Naive thymus-derived CD8-positive, alpha-beta T cell (primary cell): Measurements from ENCODE around the gene RNF130. TPM values are rescaled to one million over a fixed set of nuclear protein-coding genes. Genes with fewer than 3 reads are reported as not detected.
A peak's percentile ranks its signal among the peaks of the same experiment; 100 is the strongest.

Experiments
- ATAC-seq, 2 donors: fragments of 150-1000 bp; cut with Tn5 transposase in 1 of 2; sonication (Bioruptor Pico), chemical (Tn5 transposase) in 1 of 2; 1 replicate in 1 of 2; 2 replicates in 1 of 2; pipeline ENCODE4 v1.10.0; 2021; ENCODE audit warnings: mild to moderate bottlenecking in 2 of 2, moderate library complexity in 2 of 2
- POLR2A ChIA-PET: fragments of 350-600 bp; sonication (Branson Sonifier 250); formaldehyde crosslinking; loops from one replicate; lab custom pipeline; 2021; ENCODE audit warnings: antibody characterized with exemption; lab: Charles Lee
- DNase-seq, 10 donors: peaks; one replicate each; pipeline versions ENCODE4 v3.0.0 to v3.0.0-alpha.2; 2020 to 2022
- H3K27ac Mint-ChIP-seq, 10 donors: one replicate each; pipeline ENCODE4 v1.8.0; 2020 to 2022; ENCODE audit warnings: mild to moderate bottlenecking in 10 of 10, mixed read lengths in 10 of 10, moderate library complexity in 4 of 10, inconsistent platforms in 1 of 10
- H3K27me3 Mint-ChIP-seq, 5 donors: one replicate each; pipeline ENCODE4 v1.8.0; 2021 to 2022; ENCODE audit warnings: mixed read lengths in 5 of 5
- H3K36me3 Mint-ChIP-seq, 3 donors: one replicate each; pipeline ENCODE4 v1.8.0; 2020 to 2022; ENCODE audit warnings: mixed read lengths in 3 of 3, mild to moderate bottlenecking in 2 of 3, inconsistent platforms in 1 of 3
- H3K4me1 Mint-ChIP-seq, 4 donors: one replicate each; pipeline ENCODE4 v1.8.0; 2021 to 2022; ENCODE audit warnings: mixed read lengths in 4 of 4
- H3K4me3 Mint-ChIP-seq, 10 donors: one replicate each; pipeline ENCODE4 v1.8.0; 2020 to 2022; ENCODE audit warnings: mild to moderate bottlenecking in 10 of 10, mixed read lengths in 10 of 10, moderate library complexity in 6 of 10, inconsistent platforms in 1 of 10
- H3K9me3 Mint-ChIP-seq, 9 donors: one replicate each; pipeline ENCODE4 v1.8.0; 2020 to 2022; ENCODE audit warnings: mixed read lengths in 9 of 9, mild to moderate bottlenecking in 3 of 9, inconsistent platforms in 1 of 9, moderate library complexity in 1 of 9
- polyA plus RNA-seq, 3 donors: library from polyadenylated mRNA; unstranded; fragments of 300-500 nt; fragmentation: Illumina TruSeq; gene quantifications; one replicate each; pipeline ENCODE4 v1.2.3, GENCODE V29; 2021
- total RNA-seq, 8 experiments: library from RNA in 2 of 8; stranded (reverse) in 2 of 8; gene quantifications; one replicate each; pipeline ENCODE4 v1.2.3 and lab custom pipeline; 2021 to 2026

RNF130 gene
- total and polyA plus RNA-seq, 5 experiments from 2014 or later = 17.8 to 24.2 (median 22.6) TPM

DNA sequence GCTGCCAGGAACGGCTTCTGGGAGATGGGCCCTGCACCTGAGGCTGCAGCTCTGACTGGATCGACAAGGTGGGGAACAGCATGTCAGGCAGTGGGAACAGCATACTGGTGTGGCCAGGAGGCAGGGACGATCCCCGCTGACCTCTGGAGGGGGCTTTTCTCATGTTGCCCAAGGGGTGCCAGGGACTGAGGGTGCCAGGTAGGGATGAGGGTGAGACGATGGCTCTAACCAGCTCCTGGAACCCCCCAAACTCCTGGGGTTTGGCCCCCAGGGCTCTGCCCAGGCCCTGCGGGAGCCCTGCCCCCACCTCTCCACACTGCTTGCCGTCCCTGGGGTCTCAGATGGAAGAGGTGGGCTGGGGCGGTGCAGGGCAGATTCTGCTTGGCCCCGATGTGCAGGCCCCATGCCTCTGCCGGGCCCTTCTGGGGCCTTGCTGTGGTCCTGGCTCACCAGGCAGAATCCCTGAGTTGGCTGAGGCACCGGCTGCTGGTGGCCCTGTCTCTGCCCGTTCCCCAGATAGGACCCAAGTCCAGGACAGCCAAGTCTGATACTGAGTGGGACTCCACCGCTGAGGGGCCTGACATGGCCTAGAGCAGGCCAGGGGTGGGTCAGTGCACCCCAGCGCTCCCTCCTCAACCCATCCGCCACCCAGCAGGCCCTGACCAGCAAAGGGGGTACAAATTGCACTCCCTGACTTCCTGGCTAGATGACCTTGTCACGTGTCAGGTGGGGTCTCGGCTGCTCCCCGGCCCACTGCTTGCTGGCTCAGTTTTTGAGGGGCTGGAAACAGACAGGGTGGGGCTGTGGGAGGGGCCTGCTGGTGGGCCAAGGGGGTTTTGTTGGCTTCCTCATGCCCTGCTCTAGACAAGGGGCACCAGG lies 28.4 kb upstream of the RNF130 start:
- ATAC-seq = no peak
- no peaks in the 10 kb centered on the region for H3K36me3 Mint-ChIP-seq

DNA sequence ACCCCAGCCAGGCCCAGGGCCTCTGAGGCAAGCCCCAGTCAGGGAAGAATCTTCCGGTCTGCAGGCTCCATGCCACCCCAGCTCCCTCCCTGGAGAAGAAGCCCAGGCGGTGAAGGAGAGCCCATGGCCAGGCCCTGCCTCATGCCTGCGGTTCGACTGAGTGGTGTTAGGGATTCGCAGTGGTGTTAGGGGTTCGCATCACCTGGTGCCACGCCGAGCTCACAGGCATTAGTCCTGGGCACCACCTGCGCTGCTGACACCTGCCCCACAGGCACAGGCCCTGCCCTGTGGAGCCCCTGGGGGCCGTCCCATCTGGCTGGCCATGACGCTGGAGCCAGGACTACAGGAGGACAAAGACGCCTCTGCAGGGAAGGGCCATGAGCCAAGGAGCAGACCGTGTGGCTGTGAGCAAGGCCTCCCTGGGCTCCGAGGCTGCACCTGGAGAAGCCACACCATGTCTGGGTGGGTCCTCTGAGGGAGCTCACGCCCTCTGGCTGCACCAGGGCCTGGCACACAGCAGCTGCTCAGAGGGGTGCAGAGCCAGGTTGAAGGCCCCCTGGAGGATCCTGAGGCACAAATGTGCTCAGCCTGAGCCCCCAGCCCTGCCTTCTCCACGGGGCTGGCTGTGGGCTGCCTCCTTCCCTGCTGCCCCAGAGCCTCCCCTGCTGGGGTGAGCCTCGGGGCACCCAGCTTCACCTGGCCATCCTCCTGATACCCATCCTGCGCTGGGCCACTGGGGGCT lies 27.6 kb upstream of the RNF130 start:
- no peaks in the 10 kb centered on the region for H3K9me3 Mint-ChIP-seq
- peaks cover 0 to 6% (median 0%) of the 10 kb centered on the region in 4 donors for H3K4me1 Mint-ChIP-seq
- DNase-seq (peak in 1 of 10 donors; percentile 15), ATAC-seq (no peak)
- no peak overlapping the region for H3K27ac Mint-ChIP-seq
- POLR2A ChIA-PET = interaction anchor here (0.6 kb wide), 1 partner anchor 548 kb away, joined by 3 read pairs; no protein-coding TSS in a partner anchor
- peaks cover 0 to 10% (median 4%) of the 10 kb centered on the region in 5 donors for H3K27me3 Mint-ChIP-seq
- no peaks in the 10 kb centered on the region for H3K36me3 Mint-ChIP-seq
- no peak overlapping the region for H3K4me3 Mint-ChIP-seq

More for the DNA sequence above, 28.4 kb upstream of the RNF130 start:
- Mint-ChIP-seq H3K27me3 (peaks cover 0 to 10% (median 5%) of the 10 kb centered on the region in 5 donors), H3K27ac (no peak overlapping the region), H3K4me1 (peaks cover 0 to 6% (median 0%) of the 10 kb centered on the region in 4 donors), H3K9me3 (no peaks in the 10 kb centered on the region), H3K4me3 (no peak overlapping the region)
- POLR2A ChIA-PET = interaction anchor here (0.6 kb wide), 1 partner anchor 549 kb away, joined by 3 read pairs; no protein-coding TSS in a partner anchor
- no peak for DNase-seq

DNA sequence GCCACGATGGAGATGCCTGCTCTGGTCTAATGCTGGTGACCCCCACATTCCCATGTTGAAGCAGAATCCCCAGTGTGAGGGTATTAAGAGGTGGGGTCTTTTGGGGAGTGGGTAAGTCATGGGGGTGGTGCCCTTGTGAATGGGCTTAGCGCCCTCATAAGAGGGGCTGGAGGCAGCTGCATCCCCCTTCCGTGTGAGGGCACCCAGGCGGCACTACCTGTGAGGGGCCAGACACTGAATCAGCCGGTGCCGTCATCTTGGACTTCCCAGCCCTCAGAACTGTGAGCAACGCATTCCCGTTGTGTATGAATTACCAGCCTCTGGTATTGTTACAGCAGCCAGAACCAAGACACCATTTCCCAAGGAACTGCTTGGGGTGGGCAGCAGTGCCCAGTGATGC lies 27.0 kb upstream of the RNF130 start:
- Mint-ChIP-seq H3K36me3 (no peaks in the 10 kb centered on the region), H3K27ac (no peak overlapping the region), H3K4me3 (no peak overlapping the region), H3K27me3 (peaks cover 1 to 10% (median 4%) of the 10 kb centered on the region in 5 donors), H3K4me1 (peaks cover 0 to 6% (median 3%) of the 10 kb centered on the region in 4 donors), H3K9me3 (no peaks in the 10 kb centered on the region)
- POLR2A ChIA-PET = no interaction called here
- DNase-seq = no peak
- ATAC-seq = no peak

DNA sequence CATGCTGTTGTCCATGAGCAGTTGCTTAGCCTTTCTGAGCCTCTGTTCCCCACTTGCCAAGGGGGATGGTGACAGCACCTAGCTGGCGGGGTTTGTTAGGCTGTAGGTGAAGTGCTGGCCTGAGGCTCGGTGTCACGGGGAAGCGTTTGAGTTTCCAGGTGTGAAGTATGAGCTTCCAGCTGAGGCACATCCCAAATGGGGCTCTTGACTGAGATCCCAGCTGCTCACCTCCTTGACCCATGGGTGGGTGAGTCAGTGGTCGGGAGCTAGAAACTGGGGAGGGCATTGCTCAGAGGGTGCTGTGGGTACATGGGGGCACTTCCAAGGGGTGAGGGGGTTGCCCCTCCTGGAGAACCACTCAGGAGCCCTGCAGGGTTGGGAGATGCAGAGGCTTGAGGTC lies 26.4 kb upstream of the RNF130 start:
- DNase-seq = no peak
- H3K4me3 Mint-ChIP-seq = no peak overlapping the region
- H3K36me3 Mint-ChIP-seq = no peaks in the 10 kb centered on the region

DNA sequence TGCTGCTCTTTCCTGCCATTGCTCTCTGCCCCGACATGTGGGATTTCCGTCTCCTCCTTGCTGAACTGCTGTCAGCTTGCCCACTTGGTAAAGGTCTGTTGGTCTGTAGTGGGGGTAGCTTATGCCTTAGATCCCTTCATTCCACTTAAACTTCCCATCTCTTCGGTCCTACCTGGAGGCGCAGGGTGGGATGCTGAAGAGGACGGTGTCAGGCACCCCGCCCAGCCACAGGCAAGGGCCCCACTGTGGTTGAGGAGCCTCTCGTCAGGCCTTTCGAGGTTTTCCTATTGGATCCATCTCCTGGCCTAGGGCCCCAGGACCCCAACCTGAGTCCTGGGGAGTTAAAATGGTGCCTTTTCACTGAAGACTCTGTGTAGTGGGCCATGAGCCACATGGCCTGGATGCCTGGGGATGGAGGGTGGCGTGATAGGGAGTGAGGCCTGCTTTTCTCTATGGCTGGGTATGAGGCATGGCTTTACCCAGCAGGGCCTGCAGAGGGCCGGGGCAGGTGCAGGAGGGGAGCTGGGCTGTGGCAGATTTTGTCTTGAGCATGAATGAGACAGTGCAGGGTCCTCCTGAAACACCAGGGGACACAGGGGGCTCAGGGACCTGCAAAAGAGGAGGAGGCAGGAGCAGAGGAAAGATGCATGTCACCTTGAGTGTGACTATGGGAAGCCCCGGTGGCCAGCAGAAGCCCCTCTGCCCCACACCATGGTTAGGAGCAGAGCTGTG lies 25.8 kb upstream of the RNF130 start:
- POLR2A ChIA-PET = no interaction called here
- Mint-ChIP-seq H3K36me3 (no peaks in the 10 kb centered on the region), H3K9me3 (no peaks in the 10 kb centered on the region)

More for the DNA sequence above, 26.4 kb upstream of the RNF130 start:
- H3K27me3 Mint-ChIP-seq = peaks cover 1 to 10% (median 4%) of the 10 kb centered on the region in 5 donors
- peaks cover 0 to 6% (median 3%) of the 10 kb centered on the region in 4 donors for H3K4me1 Mint-ChIP-seq
- H3K9me3 Mint-ChIP-seq = no peaks in the 10 kb centered on the region
- ATAC-seq = no peak
- POLR2A ChIA-PET = no interaction called here
- no peak overlapping the region for H3K27ac Mint-ChIP-seq

DNA sequence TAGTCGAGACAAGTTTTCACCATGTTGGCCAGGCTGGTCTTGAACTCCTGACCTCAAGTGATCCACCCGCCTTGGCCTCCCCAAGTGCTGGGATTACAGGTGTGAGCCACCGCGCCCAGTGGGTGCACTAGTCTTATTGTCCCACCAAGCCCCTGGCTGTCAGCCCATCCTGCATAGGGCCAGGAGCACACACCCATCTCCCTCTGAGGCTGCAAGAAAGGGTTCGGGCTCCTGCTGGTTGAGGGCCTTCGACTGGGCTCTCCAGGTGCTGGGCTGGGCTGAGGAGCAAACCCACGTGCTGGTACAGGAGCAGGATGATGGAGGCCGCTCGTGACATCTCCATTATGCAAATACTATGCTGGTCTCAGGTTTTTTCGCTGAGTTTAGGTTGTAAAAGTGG lies 25.1 kb upstream of the RNF130 start:
- H3K4me1 Mint-ChIP-seq = peaks cover 0 to 6% (median 3%) of the 10 kb centered on the region in 4 donors
- H3K36me3 Mint-ChIP-seq = no peaks in the 10 kb centered on the region
- ATAC-seq = no peak
- POLR2A ChIA-PET = no interaction called here
- H3K4me3 Mint-ChIP-seq = no peak overlapping the region
- peaks cover 1 to 10% (median 4%) of the 10 kb centered on the region in 5 donors for H3K27me3 Mint-ChIP-seq
- no peak overlapping the region for H3K27ac Mint-ChIP-seq
- H3K9me3 Mint-ChIP-seq = no peaks in the 10 kb centered on the region
- DNase-seq = no peak

More for the DNA sequence above, 25.8 kb upstream of the RNF130 start:
- Mint-ChIP-seq H3K4me3 (no peak overlapping the region), H3K27ac (peak overlapping the region in 1 of 10 donors; percentile 65), H3K27me3 (peaks cover 1 to 10% (median 4%) of the 10 kb centered on the region in 5 donors), H3K4me1 (peaks cover 0 to 6% (median 3%) of the 10 kb centered on the region in 4 donors)
- no peak for DNase-seq
- ATAC-seq = no peak

DNA sequence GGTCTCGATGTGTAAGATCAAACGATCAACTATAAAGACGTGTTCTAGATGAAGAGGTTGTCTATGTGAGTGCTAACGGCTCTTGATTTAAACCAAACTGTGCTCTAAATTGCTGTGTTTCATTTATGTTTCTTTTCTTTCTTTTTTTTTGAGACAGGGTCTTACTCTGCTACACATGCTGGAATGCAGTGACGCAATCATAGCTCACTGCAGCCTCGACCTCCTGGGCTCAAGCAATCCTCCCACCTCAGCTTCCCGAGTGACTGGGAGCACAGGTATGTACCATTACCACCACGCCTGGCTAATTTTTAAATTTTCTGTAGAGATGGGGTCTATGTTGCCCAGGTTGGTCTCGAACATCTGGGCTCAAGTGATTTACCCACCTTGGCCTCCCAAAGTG lies 24.0 kb upstream of the RNF130 start:
- Mint-ChIP-seq H3K4me3 (no peak overlapping the region), H3K36me3 (no peaks in the 10 kb centered on the region), H3K27me3 (peaks cover 1 to 10% (median 4%) of the 10 kb centered on the region in 5 donors), H3K27ac (peak overlapping the region in 1 of 10 donors; percentile 24), H3K4me1 (peaks cover 0 to 11% (median 6%) of the 10 kb centered on the region in 4 donors), H3K9me3 (no peaks in the 10 kb centered on the region)
- ATAC-seq (no peak), DNase-seq (no peak)
- POLR2A ChIA-PET = no interaction called here

DNA sequence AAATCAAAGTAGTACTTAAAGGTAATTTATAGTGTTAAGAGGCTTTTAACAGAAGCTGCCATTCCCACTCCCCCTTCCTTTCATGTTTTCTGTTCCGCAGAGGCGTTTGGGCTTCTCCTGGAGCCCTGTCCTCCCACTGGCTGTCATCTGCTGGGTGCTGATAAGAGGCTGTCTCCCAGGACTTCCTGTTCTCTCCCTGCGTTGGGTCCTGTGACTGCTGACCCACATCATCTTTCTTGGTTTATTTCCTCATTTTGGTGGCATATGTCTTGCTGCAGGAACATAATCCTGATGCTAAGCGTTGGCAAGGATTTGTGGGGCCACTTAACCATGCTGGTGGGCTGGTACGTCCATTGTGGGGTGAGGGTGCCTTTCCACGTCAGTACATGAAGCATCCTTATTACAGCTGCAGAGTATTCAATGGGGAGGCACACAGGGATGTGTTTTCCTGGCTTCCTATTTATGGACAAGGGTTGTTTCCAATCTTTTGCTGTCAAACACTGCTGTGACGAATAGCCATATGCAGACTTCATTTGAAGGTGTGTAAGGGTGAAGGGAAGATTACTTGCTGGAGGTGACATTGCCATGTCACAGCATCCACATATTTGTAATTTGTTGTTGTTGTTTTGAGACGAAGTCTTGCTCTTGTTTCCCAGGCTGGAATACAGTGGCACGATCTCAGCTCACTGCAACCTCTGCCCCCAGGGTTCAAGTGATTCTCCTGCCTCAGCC lies 22.3 kb upstream of the RNF130 start:
- H3K27me3 Mint-ChIP-seq = peaks cover 1 to 10% (median 4%) of the 10 kb centered on the region in 5 donors
- peak overlapping the region in 1 of 10 donors; percentile 34 for H3K4me3 Mint-ChIP-seq
- H3K36me3 Mint-ChIP-seq = no peaks in the 10 kb centered on the region
- no peak for ATAC-seq
- no peak for DNase-seq
- POLR2A ChIA-PET = no interaction called here
- H3K9me3 Mint-ChIP-seq = no peaks in the 10 kb centered on the region
- peak overlapping the region in 2 of 10 donors; percentile 39 to 77 for H3K27ac Mint-ChIP-seq
- H3K4me1 Mint-ChIP-seq = peaks cover 0 to 17% (median 10%) of the 10 kb centered on the region in 4 donors

DNA sequence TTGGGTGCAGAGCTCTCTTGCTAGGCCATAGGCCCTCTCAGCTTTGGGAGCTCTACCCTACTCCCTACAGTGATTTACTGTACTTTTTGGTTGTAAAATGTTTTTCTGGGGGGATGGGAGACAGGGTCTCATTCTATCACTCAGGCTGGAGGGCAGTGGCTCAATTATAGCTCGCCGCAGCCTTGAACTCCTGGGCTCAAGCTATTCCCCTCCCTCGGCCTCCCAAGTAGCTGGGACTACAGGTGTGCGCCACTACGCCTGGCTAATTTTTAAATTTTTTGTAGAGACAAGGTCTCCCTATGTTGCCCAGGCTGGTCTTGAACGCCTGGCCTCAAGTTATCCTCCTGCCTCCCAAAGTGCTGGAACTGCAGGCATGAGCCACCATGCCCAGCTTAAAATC lies 21.7 kb upstream of the RNF130 start:
- DNase-seq = no peak
- POLR2A ChIA-PET = no interaction called here
- no peaks in the 10 kb centered on the region for H3K36me3 Mint-ChIP-seq
- no peak overlapping the region for H3K4me3 Mint-ChIP-seq
- peaks cover 1 to 10% (median 4%) of the 10 kb centered on the region in 5 donors for H3K27me3 Mint-ChIP-seq
- H3K27ac Mint-ChIP-seq = no peak overlapping the region
- peaks cover 0 to 17% (median 10%) of the 10 kb centered on the region in 4 donors for H3K4me1 Mint-ChIP-seq
- H3K9me3 Mint-ChIP-seq = no peaks in the 10 kb centered on the region
- no peak for ATAC-seq

DNA sequence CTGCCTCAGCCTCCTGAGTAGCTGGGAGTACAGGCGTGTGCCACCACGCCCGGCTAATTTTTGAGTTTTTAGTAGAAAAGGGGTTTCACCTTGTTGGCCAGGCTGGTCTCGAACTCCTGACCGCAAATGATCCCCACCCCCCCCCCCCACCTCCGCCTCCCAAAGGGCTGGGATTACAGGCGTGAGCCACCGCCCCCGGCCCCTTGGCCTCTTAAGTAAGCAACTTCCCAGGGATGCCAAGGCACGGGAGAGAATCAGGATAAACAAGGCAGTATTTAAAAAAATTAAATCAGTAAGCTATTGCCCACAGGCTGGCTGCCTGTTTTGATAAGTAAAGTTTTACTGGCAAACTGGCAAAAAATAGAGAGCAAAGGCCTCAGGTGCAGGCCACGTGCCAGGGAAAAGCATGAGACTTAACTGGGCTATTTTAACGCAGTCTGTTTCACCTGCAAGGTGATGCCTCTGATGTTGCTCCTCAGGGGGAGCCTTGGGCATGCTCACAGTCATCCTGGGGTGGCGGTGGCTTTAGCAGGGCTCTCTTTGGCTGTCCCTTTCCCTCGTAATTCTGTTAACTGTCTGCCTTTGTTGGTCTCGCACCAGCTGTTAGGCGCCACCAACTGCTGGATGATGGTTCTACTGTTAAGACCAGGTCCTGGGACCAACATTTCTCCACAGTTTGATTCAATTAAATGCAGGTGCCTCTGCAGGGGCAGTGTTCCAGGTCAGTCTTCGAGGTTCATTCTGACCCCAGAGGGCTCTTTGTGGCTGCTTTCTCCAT lies 19.4 kb upstream of the RNF130 start:
- H3K27ac Mint-ChIP-seq = peak overlapping the region in 7 of 10 donors; percentile 14 to 88 (median 68)
- peaks cover 7 to 33% (median 19%) of the 10 kb centered on the region in 4 donors for H3K4me1 Mint-ChIP-seq
- ATAC-seq (no peak), DNase-seq (no peak)
- H3K4me3 Mint-ChIP-seq = peak overlapping the region; percentile 57 to 94 (median 79)
- no peaks in the 10 kb centered on the region for H3K36me3 Mint-ChIP-seq
- no peaks in the 10 kb centered on the region for H3K9me3 Mint-ChIP-seq
- POLR2A ChIA-PET = interaction anchor here (0.6 to 1.1 kb wide), 4 partner anchors 17 to 770 kb away, joined by 3 to 5 read pairs (median 3); partner anchors contain the start of gene ZFP62
- H3K27me3 Mint-ChIP-seq = peaks cover 0 to 8% (median 2%) of the 10 kb centered on the region in 5 donors
